IMR-90 (cell line): ENCODE results near the gene CERS6. TPM values are rescaled to one million over a fixed set of nuclear protein-coding genes. Genes with fewer than 3 reads are reported as not detected.

ENCODE experiments used
- ATAC-seq: fragments of 200-7000 bp; cut with Tn5 transposase; 2 replicates; pipeline ENCODE4 v1.9.1; 2020; ENCODE audit warnings: low read depth, mild to moderate bottlenecking, moderate library complexity
- BruUV-seq: library from RNA; stranded (reverse); fragments of 400-500 nt; replicated peaks from 2 replicates; lab custom pipeline; 2021; lab: Mats Ljungman, UMichigan
- CTCF ChIA-PET: fragments of 300-600 bp; formaldehyde crosslinking; extraction: SDS; loops from one replicate; lab custom pipeline; 2021; ENCODE audit warnings: antibody characterized with exemption; lab: Yijun Ruan, JAX
- POLR2A ChIA-PET: fragments of 300-600 bp; sonication (Branson Sonifier 250); formaldehyde crosslinking; loops from one replicate; lab custom pipeline; 2022; ENCODE audit warnings: antibody characterized with exemption; ENCODE audit not compliant: unreplicated experiment; lab: Charles Lee
- DNase-seq: peaks from one replicate; pipeline ENCODE4 v3.0.0; 2013
- H2AFZ ChIP-seq: replicated peaks from 2 replicates; pipeline ENCODE3; 2013; ENCODE audit warnings: low read length, mild to moderate bottlenecking; ENCODE audit not compliant: poor library complexity
- H2AK5ac ChIP-seq: 2 replicates; pipeline ENCODE4 v1.6.1; 2013; ENCODE audit warnings: low read depth, low read length, inconsistent platforms
- H2AK9ac ChIP-seq: replicated peaks from 2 replicates; pipeline ENCODE3; 2013; ENCODE audit warnings: mild to moderate bottlenecking, low read depth, low read length, moderate library complexity; ENCODE audit not compliant: poor library complexity
- H2BK120ac ChIP-seq: 2 replicates; pipeline ENCODE4 v1.6.1; 2013; ENCODE audit warnings: low read depth, low read length, inconsistent platforms
- H2BK15ac ChIP-seq: 3 replicates; pipeline ENCODE4 v1.6.1; 2013; ENCODE audit warnings: low read depth, low read length, inconsistent platforms
- H2BK20ac ChIP-seq: 2 replicates; pipeline ENCODE4 v1.6.1; 2013; ENCODE audit warnings: low read depth, mild to moderate bottlenecking, inconsistent platforms, low read length, moderate library complexity
- H2BK5ac ChIP-seq: 2 replicates; pipeline ENCODE4 v1.6.1; 2013; ENCODE audit warnings: mild to moderate bottlenecking, low read depth, low read length, inconsistent platforms; ENCODE audit not compliant: poor library complexity, severe bottlenecking
- H3K14ac ChIP-seq: replicated peaks from 2 replicates; pipeline ENCODE4 v1.6.1; 2013; ENCODE audit warnings: low read depth, low read length, inconsistent platforms
- H3K18ac ChIP-seq: 2 replicates; pipeline ENCODE4 v1.6.1; 2013; ENCODE audit warnings: low read depth, low read length, control low read depth
- H3K23ac ChIP-seq: 2 replicates; pipeline ENCODE4 v1.6.1; 2013; ENCODE audit warnings: low read depth, low read length, inconsistent platforms
- H3K27ac ChIP-seq: 2 replicates; pipeline ENCODE4 v1.5.1; 2013; ENCODE audit warnings: mild to moderate bottlenecking, control low read depth, low read length; ENCODE audit not compliant: insufficient read depth
- H3K27me3 ChIP-seq: 2 replicates; pipeline ENCODE4 v1.6.1; 2013; ENCODE audit warnings: low read length; ENCODE audit not compliant: control insufficient read depth, insufficient read depth
- H3K36me3 ChIP-seq: 2 replicates; pipeline ENCODE4 v1.6.1; 2013; ENCODE audit warnings: low read length, mixed read lengths; ENCODE audit not compliant: control insufficient read depth, insufficient read depth
- H3K4ac ChIP-seq: 2 replicates; pipeline ENCODE4 v1.6.1; 2013; ENCODE audit warnings: low read depth, low read length, inconsistent platforms
- H3K4me1 ChIP-seq: 2 replicates; pipeline ENCODE4 v1.6.1; 2013; ENCODE audit warnings: low read length, mixed read lengths; ENCODE audit not compliant: control insufficient read depth, insufficient read depth
- H3K4me2 ChIP-seq: 2 replicates; pipeline ENCODE4 v1.6.1; 2013; ENCODE audit warnings: low read depth, mild to moderate bottlenecking, control low read depth, low read length, moderate library complexity
- H3K4me3 ChIP-seq: 2 replicates; pipeline ENCODE4 v1.5.1; 2013; ENCODE audit warnings: low read depth, mild to moderate bottlenecking, control low read depth, low read length, moderate library complexity; ENCODE audit not compliant: insufficient read depth
- H3K56ac ChIP-seq: 2 replicates; pipeline ENCODE4 v1.6.1; 2013; ENCODE audit warnings: low read length, inconsistent platforms; ENCODE audit not compliant: insufficient read depth; ENCODE audit errors: extremely low read depth
- H3K79me1 ChIP-seq, 2 experiments: 2 replicates each; pipeline ENCODE4 v1.6.1; 2013; ENCODE audit warnings: low read length in 2 of 2, inconsistent platforms in 1 of 2, low read depth in 1 of 2
- H3K9ac ChIP-seq: 2 replicates; pipeline ENCODE4 v1.6.1; 2013; ENCODE audit warnings: low read depth, low read length, control low read depth
- H3K9me1 ChIP-seq: 2 replicates; pipeline ENCODE4 v1.6.1; 2013; ENCODE audit warnings: low read length, inconsistent platforms; ENCODE audit not compliant: insufficient read depth
- H3K9me3 ChIP-seq: 2 replicates; pipeline ENCODE4 v1.6.1; 2013; ENCODE audit warnings: low read length; ENCODE audit not compliant: control insufficient read depth, insufficient read depth
- H4K20me1 ChIP-seq: 2 replicates; pipeline ENCODE4 v1.6.1; 2013; ENCODE audit warnings: low read length, inconsistent platforms; ENCODE audit not compliant: insufficient read depth
- H4K5ac ChIP-seq: 2 replicates; pipeline ENCODE4 v1.6.1; 2013; ENCODE audit warnings: mild to moderate bottlenecking, low read depth, low read length, control low read depth
- H4K8ac ChIP-seq, 2 experiments: 2 replicates each; pipeline ENCODE4 v1.6.1; 2013; ENCODE audit warnings: low read depth in 2 of 2, low read length in 2 of 2, control low read depth in 1 of 2, inconsistent platforms in 1 of 2
- H4K91ac ChIP-seq: 2 replicates; pipeline ENCODE4 v1.6.1; 2013; ENCODE audit warnings: low read depth, low read length, inconsistent platforms; ENCODE audit not compliant: insufficient read depth
- BHLHE40 ChIP-seq: fragments of 150-350 bp; IDR thresholded peaks from 2 replicates; pipeline ENCODE4 v1.6.1; 2016; ENCODE audit warnings: mild to moderate bottlenecking, low read depth, low read length
- CTCF ChIP-seq: conservative IDR thresholded peaks from 2 replicates; pipeline ENCODE4 v1.5.1; 2012; ENCODE audit warnings: mild to moderate bottlenecking, low read depth, low read length, improper control_type of control experiment
- FOS ChIP-seq: fragments of 150-350 bp; IDR thresholded peaks from 2 replicates; pipeline ENCODE4 v1.6.1; 2016; ENCODE audit warnings: low read depth, low read length
- MAFK ChIP-seq: IDR thresholded peaks from 2 replicates; pipeline ENCODE4 v1.6.1; 2012; ENCODE audit warnings: low read depth, low read length, improper control_type of control experiment
- MAZ ChIP-seq: IDR thresholded peaks from 2 replicates; pipeline ENCODE4 v1.6.1; 2012; ENCODE audit warnings: low read depth, mild to moderate bottlenecking, low read length, improper control_type of control experiment, moderate library complexity, borderline replicate concordance
- MXI1 ChIP-seq: IDR thresholded peaks from 2 replicates; pipeline ENCODE4 v1.6.1; 2012; ENCODE audit warnings: low read depth, mild to moderate bottlenecking, low read length, moderate library complexity, borderline replicate concordance
- NFE2L2 ChIP-seq: fragments of 150-350 bp; IDR thresholded peaks from 2 replicates; pipeline ENCODE4 v1.6.1; 2016; ENCODE audit warnings: low read depth, mild to moderate bottlenecking, low read length
- RAD21 ChIP-seq: IDR thresholded peaks from 2 replicates; pipeline ENCODE4 v1.6.1; 2012; ENCODE audit warnings: low read length, improper control_type of control experiment
- RCOR1 ChIP-seq: IDR thresholded peaks from 2 replicates; pipeline ENCODE4 v1.6.1; 2012; ENCODE audit warnings: mild to moderate bottlenecking, low read length, improper control_type of control experiment; ENCODE audit not compliant: insufficient replicate concordance
- RFX5 ChIP-seq: IDR thresholded peaks from 2 replicates; pipeline ENCODE4 v1.8.0; 2012; ENCODE audit warnings: low read depth, mild to moderate bottlenecking, low read length, moderate library complexity
- SMC3 ChIP-seq: fragments of 150-350 bp; IDR thresholded peaks from 2 replicates; pipeline ENCODE4 v1.6.1; 2016; ENCODE audit warnings: low read depth, mild to moderate bottlenecking, antibody characterized with exemption, low read length, moderate library complexity
- USF2 ChIP-seq: fragments of 150-350 bp; IDR thresholded peaks from 2 replicates; pipeline ENCODE4 v1.6.1; 2017; ENCODE audit warnings: mild to moderate bottlenecking, antibody characterized with exemption, low read length, low read depth
- WGBS, 2 experiments: methylation state at CpG; one replicate each; pipeline versions ENCODE4 v1.1.5 to v1.1.7; 2013; ENCODE audit warnings: missing lambda C conversion rate in 2 of 2; ENCODE audit not compliant: insufficient read length in 1 of 2; ENCODE audit errors: extremely low coverage in 2 of 2; 5-methylcytosine and 5-hydroxymethylcytosine counted together
- dilution Hi-C: fragments of 300-500 bp; cut with HindIII; formaldehyde crosslinking; loops from one replicate; pipeline ENCODE4 v1.14.3; 2018; ENCODE audit warnings: low sequenced_read_pairs; ENCODE audit not compliant: unreplicated experiment
- in situ Hi-C: fragments of 300-500 bp; cut with MboI; formaldehyde crosslinking; loops from 3 replicates; pipeline ENCODE4 v1.14.3; 2019; ENCODE audit warnings: low sequenced_read_pairs, inconsistent platforms, mixed read lengths
- intact Hi-C: fragments of 100-400 bp; cut with micrococcal nuclease; formaldehyde crosslinking; loops from 2 replicates; pipeline ENCODE4 v1.10.0; 2022
- polyA plus RNA-seq, 3 experiments: library from polyadenylated mRNA; depleted of rRNA; stranded (reverse); fragments of >200 nt; gene quantifications; 2 replicates each; pipeline ENCODE4 v1.2.3, GENCODE V29; 2012; ENCODE audit warnings: low replicate concordance in 1 of 3
- total RNA-seq: library from RNA; depleted of rRNA; stranded (reverse); fragments of >200 nt; gene quantifications from 2 replicates; pipeline ENCODE4 v1.2.3, GENCODE V29; 2012

CERS6 gene
- total and polyA plus RNA-seq, 2 of the 4 experiments (the other 2 are of a cell fraction): 2.1 to 5.7 TPM

GRCh38 chr2:168698969-168699368, 242.9 kb downstream of the CERS6 start:
- intact Hi-C loops (no loop called here), in situ Hi-C loops (no loop called here), dilution Hi-C loops (no loop called here)
- Histone ChIP-seq H3K27me3 (no peaks in the 10 kb centered on the region), H3K9me1 (no peaks in the 10 kb centered on the region), H3K23ac (no peak overlapping the region), H3K4ac (no peak overlapping the region), H4K8ac (no peak overlapping the region), H3K18ac (no peak overlapping the region), H2BK120ac (no peak overlapping the region), H3K79me1 (no peaks in the 10 kb centered on the region), H2AFZ (no peak overlapping the region), H2AK9ac (no peak overlapping the region), H3K4me1 (0 out of 2 replicates have a peak, but pooled peaks cover 2% of the 10 kb centered on the region), H4K20me1 (no peaks in the 10 kb centered on the region), H3K4me3 (no peak overlapping the region), H3K27ac (no peak overlapping the region), H3K4me2 (no peak overlapping the region), H3K14ac (no peak overlapping the region), H3K9me3 (no peaks in the 10 kb centered on the region), H3K9ac (no peak overlapping the region), H3K36me3 (no peaks in the 10 kb centered on the region), H2AK5ac (no peak overlapping the region), H2BK5ac (no peak overlapping the region), H4K91ac (no peak overlapping the region), H3K56ac (no peak overlapping the region), H2BK15ac (no peak overlapping the region), H2BK20ac (no peak overlapping the region), H4K5ac (no peak overlapping the region)
- WGBS, 2 experiments: no CpG with 5 or more reads among the region's 4 CpGs
- ChIA-PET POLR2A (no interaction called here), CTCF (no interaction called here)
- TF ChIP-seq CTCF: no peak
- TF ChIP-seq NFE2L2: no peak
- TF ChIP-seq USF2: no peak
- no peak for TF ChIP-seq SMC3
- no peak for TF ChIP-seq FOS
- no peak for TF ChIP-seq RCOR1
- TF ChIP-seq MAZ: no peak
- no peak for TF ChIP-seq MXI1
- TF ChIP-seq RAD21: no peak
- no peak for TF ChIP-seq RFX5
- no peak for TF ChIP-seq MAFK
- no peak for TF ChIP-seq BHLHE40
- ATAC-seq (no peak), DNase-seq (no peak)
- BruUV-seq: no TSS peak
